GM19239 (cell line): ENCODE measurements around the gene CFLAR.
A peak's percentile ranks its signal among the peaks of the same experiment; 100 is the strongest.
"Not testable (repeated sequence)": the region's sequence is repeated elsewhere in the genome, so short reads cannot be mapped to it uniquely, and the experiment has no call there.

Source experiments
- DNase-seq: peaks from one replicate; pipeline ENCODE4 v3.0.0; 2011; ENCODE audit warnings: low spot score; ENCODE audit not compliant: insufficient read length
- FAIRE-seq: peaks from 2 replicates; lab custom pipeline; 2011; peaks lifted over from hg19 to GRCh38; lab: Jason Lieb, UNC

The CFLAR gene

GRCh38 chr2:201144101-201145051, 28.4 kb downstream of the CFLAR start:
- no peak for DNase-seq
- no peak for FAIRE-seq

- no peak for FAIRE-seq
- no peak for DNase-seq
These were observed 32.5 kb downstream of the CFLAR start for GRCh38 chr2:201148434-201148990.

DNA sequence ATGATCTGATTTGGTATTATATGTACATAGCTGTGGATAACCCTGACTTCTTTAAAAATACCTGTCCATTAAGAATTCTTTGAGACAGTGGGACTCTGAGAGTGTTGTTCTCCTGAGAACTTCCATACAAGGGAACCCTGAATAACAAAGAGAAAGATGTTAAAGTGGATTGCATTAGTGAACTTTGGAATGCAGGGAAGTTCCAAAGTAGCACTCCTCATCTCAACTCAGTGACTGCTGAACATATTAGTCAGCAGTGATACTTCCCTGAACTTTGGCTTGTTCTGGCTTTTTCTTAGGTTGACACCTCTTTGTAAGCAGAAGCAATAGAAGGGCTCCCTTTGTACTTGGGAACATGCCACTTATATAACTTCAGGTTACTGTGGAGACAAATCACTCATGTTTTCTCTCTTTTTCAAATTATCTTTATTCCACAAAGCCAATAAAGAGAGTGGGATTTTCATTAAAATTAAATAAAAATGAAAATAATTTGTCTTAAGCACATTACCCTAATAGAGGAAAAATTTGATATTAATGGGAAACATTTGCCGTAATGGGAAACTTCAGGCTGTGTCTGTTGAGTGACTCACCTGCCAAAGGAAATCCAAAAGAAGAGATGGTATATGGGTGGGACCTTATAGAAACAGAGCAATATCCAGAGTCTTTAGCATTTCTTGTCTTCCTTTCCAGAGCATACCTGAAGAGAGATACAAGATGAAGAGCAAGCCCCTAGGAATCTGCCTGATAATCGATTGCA, 33.3 kb downstream of the CFLAR start:
- FAIRE-seq (no peak), DNase-seq (no peak)

- FAIRE-seq, DNase-seq: not testable (repeated sequence)
These were observed 33.8 kb downstream of the CFLAR start for GRCh38 chr2:201149821-201150165.

- FAIRE-seq (no peak), DNase-seq (no peak)
These were observed 34.6 kb downstream of the CFLAR start for GRCh38 chr2:201150454-201151020.

GRCh38 chr2:201151127-201151981, 35.4 kb downstream of the CFLAR start:
- DNase-seq: no peak
- no peak for FAIRE-seq

DNA sequence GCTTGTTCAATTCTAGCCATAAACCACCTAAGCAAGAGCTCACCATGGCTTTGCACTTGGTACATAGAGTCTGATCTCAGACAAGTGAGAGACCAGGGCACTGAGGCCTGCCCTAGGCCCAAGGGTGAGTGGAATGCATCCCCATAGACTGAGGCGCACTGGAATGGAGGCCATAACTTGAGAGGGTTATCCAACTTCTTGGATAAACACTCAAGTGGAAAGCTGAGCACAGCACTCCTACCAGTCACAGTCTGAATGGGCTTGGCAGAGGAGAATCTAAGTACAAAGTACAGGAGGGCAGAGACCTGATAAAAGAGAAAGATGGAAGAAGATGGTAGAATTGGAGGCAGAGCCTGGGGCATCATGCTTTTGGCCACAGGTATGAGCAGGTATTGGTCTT, 36.6 kb downstream of the CFLAR start:
- FAIRE-seq: no peak
- no peak for DNase-seq

DNA sequence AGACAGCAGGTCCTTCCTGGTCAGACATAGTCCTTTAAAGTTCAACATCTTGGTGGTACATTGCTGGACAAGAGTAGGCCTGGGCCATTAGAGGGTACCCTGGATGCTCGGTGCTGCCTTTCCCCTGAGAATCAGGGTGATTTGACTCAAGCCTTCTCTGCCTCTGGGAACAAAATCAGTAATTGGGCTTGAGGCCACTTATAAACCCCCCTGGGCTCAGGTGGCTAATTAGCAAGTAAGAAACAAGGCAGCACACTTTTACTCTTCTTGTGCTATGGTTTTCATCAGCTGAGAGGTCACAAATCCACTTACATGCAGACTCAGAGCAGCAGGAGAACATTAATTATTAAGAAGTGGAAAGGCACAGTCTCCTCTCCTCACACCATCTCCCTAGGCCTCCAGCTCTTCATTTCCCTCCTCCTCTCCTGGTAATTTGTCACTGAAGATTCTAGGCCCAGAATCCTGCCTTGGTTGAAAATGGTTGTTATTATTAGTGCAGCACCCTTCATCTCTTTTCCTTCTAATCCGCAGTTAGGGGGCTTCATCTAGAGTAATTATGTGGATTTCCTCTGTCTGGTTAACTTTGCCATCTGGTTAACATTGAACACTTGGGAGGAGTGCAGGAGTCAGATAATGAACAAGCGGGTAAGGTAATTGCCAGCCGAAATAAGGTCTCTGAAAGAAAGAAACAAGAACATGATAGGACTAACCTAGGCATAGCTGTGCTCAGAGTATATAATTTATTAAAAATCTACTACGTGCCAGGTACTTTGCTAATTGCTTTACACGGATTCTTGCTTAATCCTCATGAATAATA, 37.2 kb downstream of the CFLAR start:
- no peak for DNase-seq
- FAIRE-seq: no peak

- FAIRE-seq (no peak), DNase-seq (no peak)
These were observed 38.8 kb downstream of the CFLAR start for GRCh38 chr2:201154615-201155399.

DNA sequence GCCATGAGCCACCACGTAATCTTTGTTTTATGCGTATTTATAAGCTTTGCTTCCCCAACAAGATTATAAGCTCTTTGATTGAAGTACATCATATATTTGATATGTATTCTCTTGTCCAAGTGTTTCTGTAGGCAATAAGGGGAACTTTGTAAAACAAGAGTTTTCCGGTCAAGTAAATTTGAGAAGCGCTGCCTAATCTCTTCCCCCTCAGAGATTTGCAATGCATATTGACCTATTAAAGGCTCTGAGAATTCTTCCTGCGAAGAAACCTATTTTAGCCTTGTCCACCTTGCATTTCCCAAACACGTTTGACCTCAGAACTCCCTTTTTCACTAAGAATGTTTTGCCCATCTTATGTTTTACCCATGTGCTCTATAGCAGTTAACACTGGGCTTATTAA, 40.1 kb downstream of the CFLAR start:
- DNase-seq (no peak), FAIRE-seq (peak; percentile 63)

GRCh38 chr2:201156640-201157039, 40.7 kb downstream of the CFLAR start:
- FAIRE-seq: no peak
- no peak for DNase-seq

- DNase-seq (no peak), FAIRE-seq (no peak)
These were observed 41.7 kb downstream of the CFLAR start for GRCh38 chr2:201157694-201158093.

GRCh38 chr2:201158111-201158929, 42.4 kb downstream of the CFLAR start:
- DNase-seq: peak; percentile 63
- peak; percentile 97 for FAIRE-seq

GRCh38 chr2:201164166-201164565, 48.2 kb downstream of the CFLAR start:
- no peak for FAIRE-seq

GRCh38 chr2:201167546-201167945, 51.6 kb downstream of the CFLAR start:
- no peak for FAIRE-seq
- no peak for DNase-seq

More at GRCh38 chr2:201164166-201164565, 48.2 kb downstream of the CFLAR start:
- no peak for DNase-seq

GRCh38 chr2:201168496-201168895, 52.5 kb downstream of the CFLAR start:
- not testable (repeated sequence) for DNase-seq
- FAIRE-seq: peak; percentile 4

GRCh38 chr2:201171259-201171814, 55.4 kb downstream of the CFLAR start:
- FAIRE-seq (no peak), DNase-seq (no peak)
